Stimulated activated CD8-positive, alpha-beta memory T cell treated with anti-CD3 and anti-CD28 coated beads, Interleukin-7, amount 100 ng/mL, for 1 hour (primary cell): Measurements from ENCODE around the gene FOXS1.
"Not testable (repeated sequence)": the region's sequence is repeated elsewhere in the genome, so short reads cannot be mapped to it uniquely, and the experiment has no call there.

ENCODE experiments used
- DNase-seq, 2 donors: peaks; one replicate each; pipeline ENCODE4 v3.0.0-alpha.2; 2020; ENCODE audit warnings: low read depth in 2 of 2

FOXS1 gene

DNA sequence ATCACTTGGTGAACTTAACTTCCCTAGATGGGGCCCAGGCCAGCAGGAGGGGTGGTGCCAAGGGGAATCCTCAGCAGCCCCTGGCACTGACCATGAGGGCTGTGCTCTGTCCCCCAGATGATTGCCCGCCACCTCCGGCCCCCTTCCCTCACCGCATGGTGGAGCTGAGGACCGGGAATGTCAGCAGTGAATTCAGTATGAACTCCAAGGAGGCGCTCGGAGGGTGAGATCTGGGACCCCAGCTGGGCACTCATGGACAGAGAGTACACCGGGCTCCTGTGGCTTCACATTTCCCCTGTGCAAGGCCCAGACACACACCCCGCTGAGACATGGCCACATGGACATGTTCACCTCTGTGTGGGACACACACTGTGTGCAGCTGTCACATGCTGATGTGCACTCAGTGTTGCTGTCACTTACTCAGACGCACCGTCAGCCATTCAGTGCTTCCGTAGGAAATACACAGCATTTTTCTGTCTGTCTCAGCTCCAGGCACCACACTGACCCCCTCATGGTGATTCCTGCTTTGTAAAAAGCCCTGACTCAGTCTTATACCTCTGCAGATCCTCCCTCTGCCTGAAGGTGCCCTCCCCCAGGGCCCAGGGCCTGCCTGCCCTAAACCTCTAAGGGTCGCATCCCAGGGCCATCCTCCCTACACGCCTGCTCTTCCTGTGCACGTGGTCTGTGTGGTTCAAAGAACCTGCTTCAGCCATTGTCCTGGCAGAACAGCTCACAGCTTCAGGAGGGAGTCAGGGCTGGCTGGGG lies 21.9 kb downstream of the FOXS1 start:
- DNase-seq, result no peak

GRCh38 chr20:31822421-31823330 lies 22.7 kb downstream of the FOXS1 start:
- DNase-seq, result peak; percentile 59 to 68

DNA sequence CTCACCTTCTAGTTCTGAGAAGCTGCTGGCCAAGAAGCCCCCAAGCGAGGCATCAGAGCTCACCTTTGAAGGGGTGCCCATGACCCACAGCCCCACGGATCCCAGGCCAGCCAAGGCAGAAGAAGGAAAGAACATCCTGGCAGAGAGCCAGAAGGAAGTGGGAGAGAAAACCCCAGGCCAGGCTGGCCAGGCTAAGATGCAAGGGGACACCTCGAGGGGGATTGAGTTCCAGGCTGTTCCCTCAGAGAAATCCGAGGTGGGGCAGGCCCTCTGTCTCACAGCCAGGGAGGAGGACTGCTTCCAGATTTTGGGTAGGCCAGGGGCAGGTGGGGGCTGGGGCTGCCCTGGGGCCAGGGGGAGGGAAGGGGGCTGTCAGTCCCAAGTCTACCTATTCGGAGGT lies 24.0 kb downstream of the FOXS1 start:
- DNase-seq, result no peak

DNA sequence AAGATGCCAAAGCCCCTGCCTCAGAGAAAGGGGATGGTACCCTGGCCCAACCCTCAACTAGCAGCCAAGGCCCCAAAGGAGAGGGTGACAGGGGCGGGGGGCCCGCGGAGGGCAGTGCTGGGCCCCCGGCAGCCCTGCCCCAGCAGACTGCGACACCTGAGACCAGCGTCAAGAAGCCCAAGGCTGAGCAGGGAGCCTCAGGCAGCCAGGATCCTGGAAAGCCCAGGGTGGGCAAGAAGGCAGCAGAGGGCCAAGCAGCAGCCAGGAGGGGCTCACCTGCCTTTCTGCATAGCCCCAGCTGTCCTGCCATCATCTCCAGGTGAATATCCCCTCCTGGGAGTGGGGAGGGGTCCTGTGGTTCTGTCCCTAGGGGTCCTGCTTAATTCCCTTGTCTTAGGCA lies 25.2 kb downstream of the FOXS1 start:
- no peak for DNase-seq

DNA sequence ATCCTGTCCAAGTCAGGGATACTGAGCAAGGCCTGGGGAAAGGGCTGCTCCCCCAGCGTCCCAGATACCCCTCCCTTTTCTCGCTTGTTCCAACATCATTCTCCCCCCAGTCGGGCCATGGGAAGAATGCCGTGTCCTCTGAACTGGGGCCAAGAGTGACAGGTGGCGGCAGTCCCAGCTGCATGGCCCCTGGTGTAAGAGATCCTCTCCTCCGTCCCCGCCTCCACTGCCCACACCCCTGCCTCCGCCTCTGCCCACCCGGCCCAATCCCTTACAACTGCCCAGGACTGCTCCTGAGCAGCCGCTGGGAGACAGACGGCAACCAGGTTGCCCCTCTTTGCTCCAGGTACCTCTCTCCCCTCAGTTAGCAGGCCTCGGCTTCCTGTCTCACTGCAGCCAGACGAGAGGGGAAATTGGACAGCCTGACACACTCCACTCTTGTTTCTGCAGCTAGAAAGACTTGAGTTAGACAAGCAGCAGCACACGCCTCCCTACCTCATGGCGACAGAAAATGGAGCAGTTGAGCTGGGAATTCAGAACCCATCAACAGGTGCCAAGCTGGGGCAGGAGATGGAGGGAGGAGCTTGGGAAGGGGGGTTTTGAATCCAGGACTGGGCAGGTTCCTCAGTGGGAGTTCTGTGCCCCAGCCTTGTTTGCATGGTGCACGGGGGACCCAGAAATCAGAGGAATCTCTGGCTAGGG lies 26.2 kb downstream of the FOXS1 start, which contains the start of gene MYLK2:
Gene MYLK2, plus strand, starts transcription at position 274 of the 702 bp plus-strand sequence. Its CDS starts 225 bp downstream, at position 499.
- no peak for DNase-seq

- no peak for DNase-seq
Measured at GRCh38 chr20:31818376-31818908, 27.0 kb downstream of the FOXS1 start.

GRCh38 chr20:31817461-31817860 lies 27.9 kb downstream of the FOXS1 start:
- no peak for DNase-seq

DNA sequence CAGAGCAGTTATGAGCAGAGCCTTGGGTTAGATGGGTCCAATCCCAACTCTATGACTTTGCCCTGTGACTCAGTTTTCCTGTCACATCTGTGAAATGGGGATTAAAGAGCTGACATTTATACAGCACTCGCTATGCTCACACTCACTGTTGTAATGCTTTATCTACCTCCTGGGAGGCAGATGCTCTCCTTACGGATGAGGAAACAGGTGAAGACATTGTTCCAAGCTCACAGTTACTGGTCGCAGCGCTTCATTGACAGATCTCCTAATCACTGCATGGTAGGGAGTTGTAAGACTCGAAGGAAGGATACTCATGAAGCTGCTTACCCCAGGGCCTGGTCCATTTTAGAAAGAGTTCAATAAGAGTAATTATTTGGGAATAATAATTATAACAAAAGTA lies 29.2 kb downstream of the FOXS1 start:
- no peak for DNase-seq

GRCh38 chr20:31815408-31816188 lies 29.8 kb downstream of the FOXS1 start:
- DNase-seq, result no peak

DNA sequence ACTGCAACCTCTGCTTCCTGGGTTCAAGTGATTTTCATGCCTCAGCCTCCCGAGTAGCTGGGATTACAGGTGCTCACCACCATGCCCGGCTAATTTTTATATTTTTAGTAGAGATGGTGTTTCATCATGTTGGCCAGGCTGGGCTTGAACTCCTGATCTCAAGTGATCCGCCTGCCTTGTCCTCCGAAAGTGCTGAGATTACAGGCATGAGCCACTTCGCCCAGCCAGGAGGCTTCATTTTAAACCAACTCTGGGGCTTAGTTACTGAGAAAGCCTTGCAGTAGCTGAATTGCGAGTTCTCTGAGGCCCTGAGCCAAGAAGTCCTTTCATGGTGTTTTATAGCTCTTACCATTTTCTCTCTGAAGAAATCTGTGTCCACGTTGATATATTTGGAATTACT lies 31.3 kb downstream of the FOXS1 start:
- DNase-seq, result not testable (repeated sequence)

- no peak for DNase-seq
Measured at GRCh38 chr20:31813611-31814010, 31.8 kb downstream of the FOXS1 start.

- DNase-seq, result no peak
Measured at GRCh38 chr20:31811796-31812728, 33.3 kb downstream of the FOXS1 start.

DNA sequence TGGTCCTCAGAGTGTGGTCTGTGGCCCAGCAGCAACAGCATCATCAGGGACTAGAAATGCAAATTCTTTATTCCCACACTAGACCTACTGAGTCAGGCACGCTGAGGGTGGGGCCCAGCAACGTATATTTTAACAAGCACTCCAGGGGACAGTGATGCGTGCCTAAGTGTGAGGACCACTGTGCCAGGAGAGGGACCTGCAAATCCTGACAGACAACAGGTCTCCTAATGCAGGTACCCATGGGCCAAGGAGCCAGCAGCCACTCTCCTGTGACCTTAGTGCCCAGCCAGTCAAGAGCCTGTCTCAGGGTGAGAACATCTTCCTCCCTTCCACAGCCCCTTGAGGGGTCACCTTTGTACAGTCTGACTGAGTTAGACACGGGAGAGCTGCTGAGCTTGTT lies 34.2 kb downstream of the FOXS1 start:
- no peak for DNase-seq

DNA sequence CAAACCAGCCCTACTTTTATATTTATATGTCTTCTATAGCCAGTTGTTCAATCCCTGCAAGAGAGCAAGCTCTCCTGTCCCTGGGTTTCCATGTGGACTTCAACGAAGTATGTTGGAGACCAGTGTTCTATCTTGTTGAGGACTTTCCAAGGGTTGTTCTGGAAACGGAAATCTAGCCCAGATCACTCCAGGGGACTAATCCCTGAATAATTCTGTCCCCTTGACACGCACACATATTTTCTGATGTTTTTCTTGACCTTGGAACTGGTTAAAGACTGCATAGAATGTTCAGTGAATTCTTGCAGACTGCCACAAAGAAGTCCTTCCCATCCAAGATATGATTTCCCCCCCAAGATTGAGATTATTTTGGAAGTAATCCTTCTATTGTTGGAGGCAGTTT lies 35.7 kb downstream of the FOXS1 start:
- DNase-seq, result no peak

DNA sequence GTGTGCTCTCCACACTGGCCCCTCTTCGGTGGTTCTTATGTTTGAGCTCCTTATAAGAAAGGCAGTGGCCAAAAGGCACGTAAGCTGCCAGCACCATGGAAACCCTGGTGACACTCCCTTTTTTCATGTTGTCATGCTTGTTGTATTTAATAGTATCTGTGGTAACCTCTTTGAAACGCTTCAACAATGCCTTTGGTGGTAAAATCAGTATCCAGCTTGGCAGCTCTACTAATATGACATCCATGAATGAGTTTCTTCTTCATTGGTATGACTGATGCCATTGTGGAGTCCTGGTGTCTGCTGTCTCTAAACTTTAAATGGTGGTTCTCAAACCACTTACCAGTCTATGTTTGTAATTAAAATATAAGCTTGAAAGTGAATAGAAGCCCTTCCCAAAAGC lies 36.9 kb downstream of the FOXS1 start:
- DNase-seq, result no peak

DNA sequence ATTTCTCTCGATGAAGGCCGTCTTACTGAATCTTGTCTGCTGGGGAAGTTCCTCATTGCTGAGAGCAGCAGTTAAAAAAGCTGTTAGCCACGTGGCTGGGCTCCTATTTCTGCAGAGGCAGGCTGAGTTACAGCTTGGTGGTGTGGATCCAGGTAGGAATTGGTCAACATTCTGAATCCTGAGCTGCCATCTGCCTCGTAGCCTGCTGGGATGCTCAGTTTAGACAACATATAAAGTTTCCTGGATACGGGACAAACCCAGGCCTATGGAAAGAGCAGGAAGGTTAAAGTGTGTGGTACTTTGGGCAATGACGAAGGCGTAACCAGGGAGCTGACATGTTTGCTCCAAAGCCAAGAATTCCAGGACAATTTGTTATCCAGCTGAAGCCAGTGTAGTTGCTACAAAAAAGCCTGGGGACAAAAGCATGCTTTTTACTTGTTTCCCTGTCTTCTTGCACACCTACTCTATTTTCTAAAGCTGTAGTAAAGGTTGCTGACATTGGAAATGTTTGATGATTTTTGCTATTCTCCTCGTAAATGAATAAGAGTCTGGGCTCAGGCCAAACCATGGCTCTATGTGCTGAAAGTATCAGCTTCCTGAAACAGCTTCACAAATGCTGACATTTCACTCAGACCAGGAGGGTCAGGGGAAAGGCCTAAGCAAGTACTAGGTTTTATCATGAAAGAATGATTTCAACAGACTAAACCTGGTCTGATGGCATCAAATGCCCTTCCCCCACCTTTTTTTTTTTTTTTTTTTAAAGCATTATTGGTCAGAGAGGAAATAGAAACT lies 38.6 kb downstream of the FOXS1 start:
- no peak for DNase-seq

DNA sequence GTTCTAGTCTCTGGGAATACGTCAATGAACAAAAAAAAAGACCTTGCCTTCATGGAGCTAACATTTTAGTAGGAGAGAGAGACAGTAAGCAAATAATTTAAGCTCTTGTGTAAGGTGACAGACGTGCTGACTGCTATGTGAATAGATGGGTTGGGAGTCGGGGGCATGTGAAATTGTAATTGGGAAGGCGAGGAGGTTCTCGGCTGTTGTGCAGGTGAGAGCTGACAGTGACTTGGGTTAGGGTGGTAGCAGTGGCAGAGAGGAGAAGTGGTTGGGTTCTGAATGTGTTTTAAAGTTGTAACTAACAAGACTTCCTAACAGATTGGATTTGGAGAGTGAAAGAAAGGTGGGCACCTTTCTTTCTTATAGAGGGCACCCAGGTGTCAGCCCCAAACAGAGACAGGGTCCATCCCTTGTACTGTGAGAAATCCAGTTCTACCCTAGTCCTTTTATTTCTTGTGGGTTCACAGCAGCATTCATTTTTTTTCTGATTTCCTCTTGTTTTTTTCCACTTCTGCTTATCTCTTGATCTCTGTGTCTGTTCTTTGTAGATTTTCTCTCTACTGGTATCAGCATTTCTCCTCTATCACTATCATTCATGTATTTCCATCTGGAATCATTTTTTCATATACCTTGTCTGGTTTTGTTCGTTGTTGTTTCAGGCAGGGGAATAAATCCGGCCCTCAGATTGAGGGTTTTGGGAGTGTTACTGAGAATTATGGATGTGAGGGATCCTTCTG lies 41.7 kb downstream of the FOXS1 start:
- DNase-seq, result no peak

DNA sequence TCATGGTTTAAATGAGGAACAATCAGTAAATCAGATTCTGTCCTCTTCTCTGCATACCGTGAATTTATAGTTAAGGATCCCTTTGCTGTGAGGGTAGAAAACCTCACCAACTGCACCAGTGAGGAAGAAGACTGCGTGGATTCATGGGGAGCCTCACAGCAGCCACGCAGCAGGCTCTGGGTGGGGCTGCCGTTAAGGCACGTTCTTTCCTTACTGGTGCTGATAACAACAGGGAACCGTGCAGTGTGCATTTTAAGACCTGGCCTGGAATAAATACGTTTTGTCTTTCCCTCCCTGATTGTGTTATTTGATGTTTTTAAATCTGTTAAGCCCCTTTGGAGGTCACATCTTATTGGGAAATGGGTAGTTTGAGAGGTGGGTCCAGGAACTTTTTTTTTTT lies 43.9 kb downstream of the FOXS1 start:
- DNase-seq, result no peak

DNA sequence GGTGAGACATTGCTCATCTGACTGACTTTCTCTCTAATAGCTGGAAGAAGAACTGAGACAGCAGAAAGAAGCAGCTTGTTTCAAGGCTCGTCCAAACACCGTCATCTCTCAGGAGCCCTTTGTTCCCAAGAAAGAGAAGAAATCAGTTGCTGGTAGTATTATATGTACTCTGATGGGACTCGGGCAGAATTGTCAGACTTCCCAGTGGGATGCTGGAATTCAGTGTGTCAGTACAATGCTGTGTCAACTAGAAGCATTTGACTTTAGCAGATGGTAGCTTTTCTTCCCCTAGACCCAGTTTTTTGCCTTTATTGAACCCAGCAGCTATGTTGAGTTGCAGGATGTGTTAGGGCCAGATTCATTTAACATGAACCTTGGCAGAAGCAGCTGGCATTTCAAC lies 48.0 kb downstream of the FOXS1 start:
- no peak for DNase-seq
